ENCODE measurements around the gene CCR5AS.

The CCR5AS gene

DNA sequence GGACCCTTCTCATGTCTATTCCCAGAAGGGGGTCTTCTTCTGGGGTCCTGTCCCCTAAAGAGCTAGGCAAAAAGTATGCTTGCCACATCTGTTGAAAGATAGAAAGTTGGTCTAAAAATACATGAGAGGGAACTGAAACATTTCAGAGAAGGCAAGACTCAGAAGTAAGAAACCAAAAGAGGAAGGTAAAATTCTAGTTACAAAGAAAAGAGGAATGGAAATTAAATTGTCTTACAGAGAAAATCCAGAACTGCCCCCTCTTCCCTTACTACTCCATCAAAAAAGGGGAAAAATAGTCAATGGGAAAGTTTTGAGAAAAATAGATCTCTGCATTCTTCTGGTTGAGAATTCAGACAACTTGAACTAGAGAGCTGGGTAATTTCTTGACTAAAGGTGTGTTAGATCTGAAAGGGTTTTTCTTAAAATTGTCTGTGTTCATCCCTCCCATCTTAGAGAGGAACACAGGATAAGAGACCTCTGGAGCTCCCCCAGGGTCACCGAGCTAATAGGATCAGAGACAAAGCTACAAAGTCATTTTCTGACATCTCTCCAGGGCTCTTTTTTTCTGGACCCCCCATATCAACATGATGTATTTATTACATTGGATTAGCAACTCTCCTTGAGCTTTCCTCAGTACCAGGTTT is 85.3 kb downstream of the CCR5AS start:
- no peak for DNase-seq (ENCODE audit: extremely low read depth in 1 of 2, low read depth in 1 of 2)

- no peak for DNase-seq (ENCODE audit: extremely low read depth in 1 of 2, low read depth in 1 of 2)
Measured at GRCh38 chr3:46318207-46318927, 88.5 kb downstream of the CCR5AS start.

GRCh38 chr3:46316206-46316605 is 90.7 kb downstream of the CCR5AS start:
- no peak for DNase-seq (ENCODE audit: extremely low read depth in 1 of 2, low read depth in 1 of 2)

DNA sequence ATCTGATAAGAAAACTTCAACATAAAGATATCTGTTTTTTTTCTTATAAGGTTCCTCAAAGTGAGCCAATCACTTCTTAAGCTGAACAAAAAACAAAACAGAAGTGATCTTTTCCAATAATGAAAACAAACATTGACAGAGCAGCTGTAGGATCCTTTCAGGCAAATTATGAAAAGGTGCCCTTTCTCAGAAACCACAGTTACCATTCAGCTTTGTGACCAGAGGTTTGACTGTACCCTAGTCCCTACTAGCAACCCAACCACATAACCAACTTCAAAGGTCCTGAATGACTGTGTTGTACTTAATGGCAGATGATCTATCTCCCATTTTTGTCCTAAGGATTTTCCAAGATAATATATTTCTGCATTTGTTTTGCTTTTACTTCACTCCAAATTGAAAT is 92.3 kb downstream of the CCR5AS start:
- no peak for DNase-seq (ENCODE audit: extremely low read depth in 1 of 2, low read depth in 1 of 2)
